GM19035 (cell line): ENCODE measurements around the gene FAM83B.
"Not testable (repeated sequence)": the region's sequence is repeated elsewhere in the genome, so short reads cannot be mapped to it uniquely, and the experiment has no call there.

ENCODE experiments used
- ATAC-seq: cut with Tn5 transposase; IDR thresholded peaks from one replicate; pipeline ENCODE4 v1.9.1; 2021; ENCODE audit not compliant: unreplicated experiment

FAM83B gene, protein sequence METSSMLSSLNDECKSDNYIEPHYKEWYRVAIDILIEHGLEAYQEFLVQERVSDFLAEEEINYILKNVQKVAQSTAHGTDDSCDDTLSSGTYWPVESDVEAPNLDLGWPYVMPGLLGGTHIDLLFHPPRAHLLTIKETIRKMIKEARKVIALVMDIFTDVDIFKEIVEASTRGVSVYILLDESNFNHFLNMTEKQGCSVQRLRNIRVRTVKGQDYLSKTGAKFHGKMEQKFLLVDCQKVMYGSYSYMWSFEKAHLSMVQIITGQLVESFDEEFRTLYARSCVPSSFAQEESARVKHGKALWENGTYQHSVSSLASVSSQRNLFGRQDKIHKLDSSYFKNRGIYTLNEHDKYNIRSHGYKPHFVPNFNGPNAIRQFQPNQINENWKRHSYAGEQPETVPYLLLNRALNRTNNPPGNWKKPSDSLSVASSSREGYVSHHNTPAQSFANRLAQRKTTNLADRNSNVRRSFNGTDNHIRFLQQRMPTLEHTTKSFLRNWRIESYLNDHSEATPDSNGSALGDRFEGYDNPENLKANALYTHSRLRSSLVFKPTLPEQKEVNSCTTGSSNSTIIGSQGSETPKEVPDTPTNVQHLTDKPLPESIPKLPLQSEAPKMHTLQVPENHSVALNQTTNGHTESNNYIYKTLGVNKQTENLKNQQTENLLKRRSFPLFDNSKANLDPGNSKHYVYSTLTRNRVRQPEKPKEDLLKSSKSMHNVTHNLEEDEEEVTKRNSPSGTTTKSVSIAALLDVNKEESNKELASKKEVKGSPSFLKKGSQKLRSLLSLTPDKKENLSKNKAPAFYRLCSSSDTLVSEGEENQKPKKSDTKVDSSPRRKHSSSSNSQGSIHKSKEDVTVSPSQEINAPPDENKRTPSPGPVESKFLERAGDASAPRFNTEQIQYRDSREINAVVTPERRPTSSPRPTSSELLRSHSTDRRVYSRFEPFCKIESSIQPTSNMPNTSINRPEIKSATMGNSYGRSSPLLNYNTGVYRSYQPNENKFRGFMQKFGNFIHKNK

GRCh38 chr6:54846243-54846856, at the start of gene FAM83B:
Gene FAM83B, plus strand, starts transcription at chr6:54846771. Its CDS starts 23,476 bp downstream, at chr6:54870247.
- ATAC-seq = no peak

GRCh38 chr6:54796918-54797317, 49.7 kb upstream of the FAM83B start:
- not testable (repeated sequence) for ATAC-seq

DNA sequence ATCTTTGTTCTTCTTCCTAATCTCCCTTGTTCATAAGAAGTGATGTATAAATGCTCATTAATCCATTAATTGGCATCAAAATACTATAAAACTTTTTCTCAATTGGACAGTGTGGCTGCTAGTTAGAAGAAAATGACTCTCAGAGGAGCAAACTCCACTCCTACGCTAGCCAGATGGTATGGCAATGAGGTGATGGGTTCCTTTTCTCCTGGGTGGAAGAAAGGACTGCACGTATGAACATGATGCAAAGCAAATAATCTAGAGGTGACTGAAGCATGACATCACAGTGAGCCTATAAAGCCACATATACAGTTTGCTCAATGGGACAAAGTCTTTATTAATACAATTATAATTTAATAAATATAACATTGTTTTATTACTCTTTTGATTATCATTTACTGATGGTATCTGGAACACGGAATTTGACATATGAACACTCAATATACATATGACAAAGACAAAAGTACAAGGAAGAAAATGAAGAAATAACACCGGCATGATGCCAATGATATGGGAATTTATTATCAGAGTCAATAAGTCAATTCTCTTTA, 46.4 kb upstream of the FAM83B start:
- no peak for ATAC-seq

GRCh38 chr6:54801244-54801643, 45.3 kb upstream of the FAM83B start:
- ATAC-seq = no peak

DNA sequence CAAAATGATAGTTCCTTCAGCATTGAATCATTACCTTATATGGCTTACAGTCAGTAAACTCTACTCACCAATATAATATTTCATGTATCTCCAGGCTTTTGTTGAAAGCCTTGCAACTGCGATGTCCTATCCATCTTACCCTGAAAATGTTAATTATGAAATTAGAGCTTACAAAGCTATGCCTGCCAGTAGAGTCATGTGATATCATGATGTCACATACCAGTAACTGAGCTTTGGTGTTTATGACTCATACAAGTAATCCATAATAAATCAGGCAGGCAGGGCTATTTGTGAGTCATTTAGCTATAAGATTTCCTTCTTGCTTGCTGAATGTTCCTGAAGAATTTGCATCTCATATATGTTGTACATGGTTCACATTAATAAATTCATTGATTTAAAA, 44.9 kb upstream of the FAM83B start:
- no peak for ATAC-seq

DNA sequence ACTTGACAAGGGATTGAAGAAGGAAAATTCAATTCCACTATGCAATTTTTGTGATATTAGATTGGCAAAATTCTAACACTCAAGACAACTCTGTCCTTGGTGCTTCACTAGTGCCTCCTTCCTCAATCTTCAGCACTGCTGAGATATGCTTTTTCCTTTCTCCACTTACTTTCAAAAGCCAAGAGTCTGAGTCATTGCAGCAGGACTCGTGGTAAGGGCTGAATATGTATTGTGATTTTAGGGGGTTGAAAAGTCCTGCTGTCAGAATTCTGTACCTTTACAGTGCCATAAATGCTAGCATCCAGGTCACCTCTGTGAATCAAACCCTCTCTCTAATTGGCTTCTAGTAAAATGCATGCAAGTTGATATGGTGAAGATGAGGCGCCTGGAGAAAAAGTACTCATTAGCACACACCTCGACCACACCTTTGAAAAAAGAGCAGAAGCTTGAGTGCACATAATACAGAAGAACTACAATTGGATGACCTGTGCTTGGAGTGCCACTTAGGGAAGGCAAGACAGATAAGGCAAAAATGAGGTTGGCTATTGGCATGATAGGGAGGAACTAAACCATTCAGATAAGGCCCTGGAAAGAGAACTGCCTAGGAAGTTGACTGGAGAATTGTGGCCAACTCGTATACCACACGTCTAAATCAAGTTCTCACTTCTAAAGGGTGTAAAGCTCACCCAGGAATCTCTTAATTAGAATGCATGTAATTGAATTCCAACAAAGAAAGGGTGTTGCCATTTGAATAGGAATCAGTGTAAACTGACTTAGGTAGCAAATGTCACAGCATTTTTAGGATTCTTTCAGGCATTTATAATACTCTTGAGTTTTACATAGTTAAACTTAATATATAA, 43.6 kb upstream of the FAM83B start:
- no peak for ATAC-seq

DNA sequence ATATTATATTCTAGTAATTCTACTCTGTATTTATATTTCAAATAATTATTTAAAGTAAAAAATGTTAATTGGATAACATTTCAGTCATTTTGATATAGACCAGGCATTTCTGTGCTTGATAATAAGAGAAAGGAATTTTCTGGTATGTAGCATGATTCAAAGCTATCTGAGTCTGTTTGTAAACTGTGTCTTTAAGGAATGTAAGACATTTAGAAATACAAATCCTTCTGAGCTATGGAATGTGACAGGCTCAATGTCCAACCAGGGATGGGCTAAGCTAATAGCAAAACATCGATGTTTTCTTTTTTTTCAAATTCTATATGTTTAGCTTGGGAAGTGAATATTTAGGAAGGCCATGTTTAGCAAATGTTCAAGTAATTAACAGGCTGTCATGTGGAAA, 41.5 kb upstream of the FAM83B start:
- ATAC-seq = no peak

DNA sequence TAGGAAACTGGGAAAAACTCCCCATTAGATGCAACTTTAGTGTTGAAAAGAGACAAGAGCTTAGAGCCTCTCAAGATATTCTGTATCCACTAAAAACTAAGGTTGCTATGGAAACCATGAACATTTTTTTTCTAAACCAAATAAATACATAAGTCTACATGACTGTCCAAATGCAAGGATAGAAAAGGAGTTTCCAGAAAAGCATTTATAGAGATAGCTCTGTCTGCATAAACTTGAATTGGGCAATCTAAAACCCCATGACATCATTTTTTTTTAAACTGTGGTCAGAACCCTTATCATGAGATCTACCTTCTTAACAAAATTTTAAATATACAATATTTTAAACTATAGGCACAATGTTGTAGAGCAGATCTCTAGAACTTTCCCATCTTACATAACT, 36.4 kb upstream of the FAM83B start:
- no peak for ATAC-seq

GRCh38 chr6:54813892-54814291, 32.7 kb upstream of the FAM83B start:
- no peak for ATAC-seq

- no peak for ATAC-seq
Observed at GRCh38 chr6:54817236-54817635, 29.3 kb upstream of the FAM83B start.

- ATAC-seq = no peak
Observed at GRCh38 chr6:54817834-54818233, 28.7 kb upstream of the FAM83B start.

DNA sequence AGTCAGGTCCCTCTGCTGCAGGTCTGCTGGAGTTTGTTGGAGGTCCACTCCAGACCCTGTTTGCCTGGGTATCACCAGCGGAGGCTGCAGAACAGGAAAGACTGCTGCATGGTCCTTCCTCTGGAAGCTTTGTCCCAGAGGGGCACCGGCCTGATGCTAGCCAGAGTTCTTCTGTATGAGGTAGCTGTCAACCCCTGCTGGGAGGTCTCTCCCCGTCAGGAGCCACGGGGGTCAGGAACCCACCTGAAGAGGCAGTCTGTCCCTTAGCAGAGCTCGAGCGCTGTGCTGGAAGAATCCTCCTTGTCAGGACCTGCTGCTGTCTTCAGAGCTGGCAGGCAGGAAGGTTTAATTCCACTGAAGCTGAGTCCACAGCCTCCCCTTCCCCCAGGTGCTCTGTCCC, 22.3 kb upstream of the FAM83B start:
- ATAC-seq = not testable (repeated sequence)

DNA sequence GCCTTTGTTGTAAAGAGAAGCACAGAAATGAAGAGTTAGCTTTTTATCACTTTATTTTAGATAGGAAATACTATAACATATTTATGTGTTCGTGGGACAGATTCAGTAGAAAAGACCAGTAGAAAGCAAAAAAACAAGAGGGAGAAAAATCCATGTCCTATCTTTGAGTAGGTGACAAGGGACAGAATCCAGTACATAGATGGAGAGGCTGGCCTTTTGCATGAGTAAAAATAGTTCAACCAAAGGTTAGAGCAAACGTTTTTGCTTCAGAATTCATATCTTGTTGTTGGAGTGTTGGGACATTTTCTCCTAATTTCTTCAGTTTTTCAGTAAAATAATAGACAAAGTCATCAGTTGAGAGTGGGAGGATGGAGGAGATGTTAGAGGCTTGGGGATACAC, 19.6 kb upstream of the FAM83B start:
- ATAC-seq = no peak

DNA sequence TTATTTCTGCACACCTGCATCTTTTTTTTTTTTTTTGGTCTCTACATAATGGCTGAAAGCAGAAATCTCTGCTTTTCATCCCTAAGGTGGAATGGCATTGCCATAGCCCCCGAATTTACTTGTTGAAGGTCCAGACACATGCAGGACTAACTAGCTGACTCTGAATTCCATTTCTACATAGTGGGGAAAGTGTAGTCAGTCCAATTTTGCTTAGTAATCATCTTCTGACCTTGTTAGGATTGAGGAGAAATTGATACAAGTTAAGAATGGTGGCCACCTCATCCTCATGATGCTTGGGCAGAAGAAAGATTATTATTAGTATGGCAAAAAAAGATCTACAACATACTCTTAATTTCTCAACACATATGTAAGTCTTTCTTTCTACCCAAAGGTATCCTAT, 16.4 kb upstream of the FAM83B start:
- no peak for ATAC-seq

GRCh38 chr6:54835176-54835575, 11.4 kb upstream of the FAM83B start:
- ATAC-seq = no peak

DNA sequence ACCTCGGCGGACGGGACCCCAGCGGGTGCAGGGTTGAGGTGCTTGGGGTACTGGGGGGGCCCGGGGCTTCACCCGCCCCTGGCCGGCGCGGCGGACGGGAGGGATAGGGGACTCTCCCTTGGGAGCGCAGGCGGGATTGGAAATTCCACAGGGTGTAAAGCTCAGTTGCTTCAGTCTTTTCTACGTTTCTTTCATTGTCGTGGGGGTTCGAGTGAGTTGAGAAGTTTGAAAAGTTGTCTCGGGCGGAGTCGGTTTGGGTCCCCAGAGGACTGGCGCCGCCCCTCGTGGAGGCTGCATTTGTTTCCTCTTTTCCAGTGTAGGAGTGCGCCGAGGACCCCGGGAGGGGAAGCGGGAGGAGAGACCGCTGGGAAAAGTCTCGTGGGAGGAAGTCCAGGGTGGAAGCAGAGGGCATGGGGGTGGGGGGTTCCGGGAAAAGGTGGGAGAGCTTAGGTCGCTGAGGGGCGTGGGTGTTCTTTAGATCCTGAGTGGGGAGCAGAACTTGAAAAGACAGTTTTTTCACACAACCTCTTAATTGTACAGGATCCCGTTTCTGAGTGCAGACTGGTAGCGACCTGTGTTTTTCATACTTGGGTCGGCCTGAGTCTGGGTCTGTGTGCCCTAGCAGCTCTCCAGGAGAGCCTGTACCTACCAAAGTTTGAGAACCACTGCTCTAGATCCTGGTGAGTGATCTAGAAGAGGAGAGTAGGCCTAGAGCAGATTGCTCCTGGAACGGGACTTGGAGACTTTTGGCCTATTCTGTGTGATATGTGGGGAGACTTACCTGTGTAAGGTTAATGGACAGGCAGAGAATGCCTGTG, 495 bp downstream of the FAM83B start:
- ATAC-seq = no peak

DNA sequence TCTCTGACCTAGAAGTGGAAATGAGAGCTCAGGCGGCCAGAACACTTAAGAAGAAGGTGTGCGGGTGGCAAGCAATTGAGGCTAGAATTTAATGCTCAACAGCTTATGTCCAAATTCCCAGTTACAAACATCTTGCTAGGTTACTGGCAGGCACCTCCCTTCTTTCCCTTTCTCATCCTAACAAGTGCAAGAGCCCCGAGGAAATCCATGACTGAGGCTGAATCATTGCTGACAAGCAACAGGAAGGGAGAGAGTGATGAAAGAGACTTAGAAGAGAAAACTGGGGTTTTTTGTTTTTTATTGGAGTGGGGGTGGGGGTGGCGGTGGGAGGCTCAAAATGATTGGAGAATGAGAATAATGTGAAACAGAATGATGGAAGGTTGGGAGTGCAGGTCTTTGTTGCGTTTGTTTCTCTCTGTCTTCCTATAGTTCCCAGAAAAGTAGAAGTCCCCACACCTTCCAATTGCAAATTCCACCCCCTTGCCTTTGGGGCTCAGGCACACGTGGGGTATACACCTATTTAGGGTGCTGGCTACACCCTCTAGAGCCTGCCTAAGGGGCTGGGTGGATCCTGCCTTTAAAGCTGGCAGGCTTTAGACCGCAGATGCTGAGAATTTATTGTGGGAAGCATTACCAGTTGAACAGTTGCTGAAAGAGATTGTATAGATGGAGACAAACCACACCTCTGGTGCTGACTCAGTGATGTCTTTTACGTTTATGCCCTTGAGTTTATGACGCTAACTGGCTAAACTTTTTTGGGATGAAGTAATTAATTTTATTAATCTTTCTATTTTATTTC, 1.4 kb downstream of the FAM83B start:
- ATAC-seq = no peak

GRCh38 chr6:54850114-54850513, 3.5 kb downstream of the FAM83B start:
- ATAC-seq = no peak

DNA sequence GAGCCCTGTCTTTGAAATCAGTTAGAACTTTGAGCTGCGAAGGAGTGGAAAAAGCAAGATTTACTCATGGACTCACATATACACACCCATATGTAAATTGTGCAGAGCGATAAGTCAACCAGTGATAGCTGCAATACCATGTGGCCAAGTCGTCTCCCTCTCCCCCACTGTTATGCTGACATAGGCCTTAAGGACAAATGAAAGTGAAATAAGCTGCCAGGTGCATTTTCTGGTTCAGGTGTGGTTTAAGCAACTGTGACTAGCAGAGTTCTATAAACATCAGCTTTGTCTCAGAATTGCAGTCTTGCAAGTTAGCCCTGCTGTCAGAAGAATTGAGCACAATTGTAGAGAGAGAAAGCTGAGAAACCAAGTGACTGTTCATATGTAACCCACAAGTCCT, 9.6 kb downstream of the FAM83B start:
- no peak for ATAC-seq
